ENCODE measurements around the gene IRF2BP2.
"Not testable (repeated sequence)": the region's sequence is repeated elsewhere in the genome, so short reads cannot be mapped to it uniquely, and the experiment has no call there.

IRF2BP2 gene

DNA sequence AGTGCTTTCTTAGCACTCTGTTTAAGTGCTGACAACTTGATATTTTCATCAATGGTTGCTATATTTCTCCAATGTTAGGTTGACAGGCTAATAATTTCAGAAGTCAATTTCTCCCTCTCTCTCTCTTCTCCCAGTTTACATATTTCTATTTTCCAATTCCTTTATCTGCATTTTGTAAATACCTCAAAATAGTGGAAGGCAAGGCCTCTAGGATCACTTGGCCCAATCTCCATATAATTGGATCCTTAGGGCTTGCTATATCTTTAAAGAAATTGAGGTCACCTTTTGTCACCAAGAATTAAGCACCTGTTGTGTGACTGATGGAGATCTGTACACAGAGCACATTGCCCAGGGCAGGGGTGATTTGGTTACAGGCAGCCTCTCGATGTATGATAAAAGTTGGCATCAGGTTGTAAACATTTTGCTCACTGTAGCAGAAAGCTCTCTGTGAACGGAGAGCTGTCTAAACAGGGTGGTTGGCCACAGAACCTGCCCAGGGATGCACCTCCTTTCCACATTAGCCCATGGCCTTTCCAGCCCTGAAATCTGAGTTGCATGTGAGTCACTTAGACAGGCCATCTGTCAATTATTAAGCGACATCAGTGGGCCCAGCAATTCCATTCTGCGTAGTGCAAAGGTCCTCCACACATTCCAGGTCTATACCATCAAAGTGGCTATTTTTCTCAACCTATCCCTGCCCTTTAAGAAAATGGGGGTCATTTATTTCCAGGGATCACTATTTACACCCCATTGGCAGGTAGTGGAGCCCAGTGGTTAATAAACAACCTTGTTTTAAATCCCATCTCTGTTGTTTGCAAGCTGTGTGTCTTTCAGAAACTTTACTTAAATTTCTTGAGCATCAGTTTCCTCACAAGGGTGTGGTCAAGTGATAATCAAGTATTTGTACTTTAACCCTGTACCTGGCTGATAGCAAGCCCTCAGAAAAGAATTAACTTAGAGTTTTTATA, 29.1 kb upstream of the IRF2BP2 start:
- in situ Hi-C loops (cut with HindIII; ENCODE audit: low pct_ligation_motif_present, low pct_unique_long_range_greater_than_20kb, low sequenced_read_pairs): no loop called here
- peak; percentile 89 for DNase-seq

GRCh38 chr1:234634922-234635321, 24.9 kb upstream of the IRF2BP2 start:
- in situ Hi-C loops (cut with HindIII; ENCODE audit: low pct_ligation_motif_present, low pct_unique_long_range_greater_than_20kb, low sequenced_read_pairs): not testable (repeated sequence)

GRCh38 chr1:234634387-234634786, 24.4 kb upstream of the IRF2BP2 start:
- in situ Hi-C loops (cut with HindIII; ENCODE audit: low pct_ligation_motif_present, low pct_unique_long_range_greater_than_20kb, low sequenced_read_pairs): no loop called here

More at GRCh38 chr1:234634922-234635321, 24.9 kb upstream of the IRF2BP2 start:
- DNase-seq: not testable (repeated sequence)

GRCh38 chr1:234633246-234634003, 23.4 kb upstream of the IRF2BP2 start:
- in situ Hi-C loops (cut with HindIII; ENCODE audit: low pct_ligation_motif_present, low pct_unique_long_range_greater_than_20kb, low sequenced_read_pairs): no loop called here
- DNase-seq: no peak

More at GRCh38 chr1:234634387-234634786, 24.4 kb upstream of the IRF2BP2 start:
- DNase-seq: no peak

DNA sequence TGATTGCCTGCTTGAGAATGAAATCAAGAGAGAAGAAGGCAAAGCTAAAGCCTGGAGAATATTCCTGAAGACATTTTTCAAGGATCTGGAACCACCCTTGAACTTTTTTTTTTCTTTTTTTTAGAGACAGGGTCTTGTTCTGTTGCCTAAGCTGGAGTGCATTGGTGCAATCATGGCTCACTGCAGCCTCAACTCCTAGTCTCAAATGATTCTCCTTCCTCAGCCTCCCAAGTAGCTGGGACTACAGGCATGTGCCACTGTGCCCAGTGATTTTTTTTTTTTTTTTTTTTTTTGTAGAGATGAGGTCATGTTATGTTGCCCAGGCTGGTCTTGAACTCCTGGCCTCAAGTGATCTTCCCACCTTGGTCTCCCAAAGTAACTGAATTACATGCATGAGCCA, 22.2 kb upstream of the IRF2BP2 start:
- in situ Hi-C loops (cut with HindIII; ENCODE audit: low pct_ligation_motif_present, low pct_unique_long_range_greater_than_20kb, low sequenced_read_pairs): no loop called here
- DNase-seq: no peak

GRCh38 chr1:234631721-234632125, 21.7 kb upstream of the IRF2BP2 start:
- in situ Hi-C loops (cut with HindIII; ENCODE audit: low pct_ligation_motif_present, low pct_unique_long_range_greater_than_20kb, low sequenced_read_pairs): no loop called here
- peak; percentile 41 for DNase-seq

DNA sequence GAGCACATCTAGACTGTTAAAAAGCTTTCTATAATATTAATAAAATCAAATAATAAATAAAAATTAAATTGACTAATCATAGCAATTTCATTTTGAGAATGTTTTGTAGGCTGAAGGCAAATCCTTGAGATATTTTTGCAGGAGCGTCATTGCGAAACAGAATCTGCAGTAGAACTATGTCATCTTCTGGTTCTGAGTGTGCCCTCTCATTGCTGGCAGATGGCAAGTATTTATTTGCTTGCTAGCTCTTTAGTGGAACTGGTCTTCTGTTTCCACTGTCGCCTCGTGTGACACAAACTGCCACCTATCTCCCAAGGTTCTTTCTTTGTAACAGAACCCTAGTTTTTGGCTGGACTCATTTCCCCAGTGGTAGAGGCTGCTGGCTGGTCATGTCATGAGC, 19.0 kb upstream of the IRF2BP2 start:
- in situ Hi-C loops (cut with HindIII; ENCODE audit: low pct_ligation_motif_present, low pct_unique_long_range_greater_than_20kb, low sequenced_read_pairs): no loop called here
- DNase-seq: no peak

DNA sequence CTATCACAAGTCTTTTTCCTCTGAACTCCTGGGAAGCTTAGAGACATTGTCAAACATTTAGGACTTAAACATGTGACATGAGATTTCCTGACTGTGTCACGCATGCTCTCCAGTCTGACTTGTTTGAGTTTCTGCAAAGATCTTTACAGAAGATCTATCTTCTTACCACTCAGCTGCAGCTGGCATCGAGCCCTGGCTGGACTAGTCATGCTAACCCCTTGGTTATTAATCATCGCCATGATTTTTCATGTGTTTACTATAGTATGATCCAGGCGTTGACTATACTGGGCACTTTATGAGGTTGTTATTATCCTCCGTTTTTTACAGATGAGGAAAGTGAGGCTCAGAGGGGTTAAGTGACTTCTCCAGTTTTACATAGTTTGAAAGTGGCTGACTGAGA, 18.1 kb upstream of the IRF2BP2 start:
- no peak for DNase-seq
- in situ Hi-C loops (cut with HindIII; ENCODE audit: low pct_ligation_motif_present, low pct_unique_long_range_greater_than_20kb, low sequenced_read_pairs): no loop called here

GRCh38 chr1:234627009-234627950, 17.3 kb upstream of the IRF2BP2 start:
- in situ Hi-C loops (cut with HindIII; ENCODE audit: low pct_ligation_motif_present, low pct_unique_long_range_greater_than_20kb, low sequenced_read_pairs): no loop called here
- no peak for DNase-seq

DNA sequence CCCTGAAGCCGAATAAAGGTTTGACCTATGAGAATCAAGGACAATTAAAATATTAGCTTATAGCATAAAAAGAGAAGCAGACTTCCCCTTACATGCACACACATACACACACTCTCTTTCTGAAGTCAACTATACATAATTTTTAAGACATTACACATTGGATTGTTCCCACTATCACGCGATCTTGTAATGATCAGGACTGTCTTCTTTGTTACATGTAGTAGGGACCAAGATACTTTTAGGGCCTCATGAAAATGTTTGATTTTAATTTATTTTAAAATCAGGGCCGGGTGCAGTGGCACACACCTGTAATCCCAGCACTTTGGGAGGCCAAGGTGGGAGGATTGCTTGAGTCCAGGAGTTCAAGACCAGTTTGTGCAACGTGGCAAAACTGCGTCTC, 16.4 kb upstream of the IRF2BP2 start:
- in situ Hi-C loops (cut with HindIII; ENCODE audit: low pct_ligation_motif_present, low pct_unique_long_range_greater_than_20kb, low sequenced_read_pairs): no loop called here
- DNase-seq: no peak

GRCh38 chr1:234624724-234625117, 14.7 kb upstream of the IRF2BP2 start:
- no peak for DNase-seq
- in situ Hi-C loops (cut with HindIII; ENCODE audit: low pct_ligation_motif_present, low pct_unique_long_range_greater_than_20kb, low sequenced_read_pairs): no loop called here

DNA sequence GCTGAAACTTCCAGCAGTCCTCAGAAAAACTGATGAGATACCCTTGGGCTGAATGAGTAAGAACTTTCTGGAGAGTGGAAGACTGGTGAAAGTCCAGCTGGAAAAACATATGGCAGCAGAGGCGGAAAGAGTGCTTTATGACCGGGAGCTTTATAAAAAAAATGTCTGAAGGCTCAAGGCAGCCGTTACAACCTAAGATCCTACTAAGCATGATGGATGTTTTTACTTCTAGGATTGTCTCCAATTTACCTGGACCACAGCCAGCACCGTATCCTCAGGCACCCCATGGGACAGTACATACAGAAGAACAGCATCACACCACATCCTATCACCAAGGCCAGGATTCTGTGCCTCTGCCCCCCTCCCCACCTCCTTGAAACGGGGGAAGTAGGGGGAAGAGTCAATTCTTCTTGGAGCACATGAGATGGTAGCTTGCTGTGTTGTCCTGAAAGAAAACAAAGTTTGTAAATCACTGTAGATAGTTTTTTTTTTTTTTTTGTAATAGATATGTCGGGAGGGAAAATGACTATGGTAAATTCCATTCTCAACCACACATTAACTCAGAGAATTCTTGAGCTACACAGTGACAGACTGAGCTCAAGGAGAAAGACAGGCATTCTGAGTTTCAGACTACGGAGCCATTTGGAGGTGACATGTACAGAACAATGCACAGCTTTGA, 11.8 kb upstream of the IRF2BP2 start:
- peak; percentile 45 for DNase-seq
- in situ Hi-C loops (cut with HindIII; ENCODE audit: low pct_ligation_motif_present, low pct_unique_long_range_greater_than_20kb, low sequenced_read_pairs): no loop called here

- no peak for DNase-seq
- in situ Hi-C loops (cut with HindIII; ENCODE audit: low pct_ligation_motif_present, low pct_unique_long_range_greater_than_20kb, low sequenced_read_pairs): no loop called here
Measured at GRCh38 chr1:234621127-234621468, 11.1 kb upstream of the IRF2BP2 start.

- in situ Hi-C loops (cut with HindIII; ENCODE audit: low pct_ligation_motif_present, low pct_unique_long_range_greater_than_20kb, low sequenced_read_pairs): no loop called here
- DNase-seq: no peak
Measured at GRCh38 chr1:234620272-234621126, 10.5 kb upstream of the IRF2BP2 start.

DNA sequence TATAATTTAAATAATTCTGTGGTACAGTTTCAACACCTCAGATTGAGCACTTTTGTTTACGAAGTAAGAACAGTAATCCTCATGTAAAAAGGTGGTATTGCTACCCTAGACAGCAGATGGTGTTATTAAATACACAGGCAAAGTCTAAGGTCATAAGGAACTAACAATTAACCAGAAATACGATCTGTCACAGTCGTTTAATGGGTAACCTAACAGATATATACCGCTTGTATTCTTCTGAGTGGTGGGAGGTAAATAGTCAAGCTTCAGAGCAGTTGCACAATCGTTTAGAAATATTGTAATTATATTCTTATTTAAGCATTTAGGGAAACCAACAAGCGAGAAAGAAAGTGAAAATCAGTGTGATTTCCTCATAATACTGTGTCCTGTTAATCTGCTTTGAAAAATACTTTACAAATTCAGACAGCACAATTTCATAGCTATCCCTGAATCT, 9.8 kb upstream of the IRF2BP2 start:
- in situ Hi-C loops (cut with HindIII; ENCODE audit: low pct_ligation_motif_present, low pct_unique_long_range_greater_than_20kb, low sequenced_read_pairs): no loop called here

GRCh38 chr1:234619071-234619480, 9.1 kb upstream of the IRF2BP2 start:
- in situ Hi-C loops (cut with HindIII; ENCODE audit: low pct_ligation_motif_present, low pct_unique_long_range_greater_than_20kb, low sequenced_read_pairs): no loop called here
- DNase-seq: no peak

More for the DNA sequence above, 9.8 kb upstream of the IRF2BP2 start:
- DNase-seq: peak; percentile 45

GRCh38 chr1:234618737-234619049, 8.7 kb upstream of the IRF2BP2 start:
- no peak for DNase-seq
- in situ Hi-C loops (cut with HindIII; ENCODE audit: low pct_ligation_motif_present, low pct_unique_long_range_greater_than_20kb, low sequenced_read_pairs): no loop called here
